ENCODE measurements around the gene CRYBA2.

Gene CRYBA2

DNA sequence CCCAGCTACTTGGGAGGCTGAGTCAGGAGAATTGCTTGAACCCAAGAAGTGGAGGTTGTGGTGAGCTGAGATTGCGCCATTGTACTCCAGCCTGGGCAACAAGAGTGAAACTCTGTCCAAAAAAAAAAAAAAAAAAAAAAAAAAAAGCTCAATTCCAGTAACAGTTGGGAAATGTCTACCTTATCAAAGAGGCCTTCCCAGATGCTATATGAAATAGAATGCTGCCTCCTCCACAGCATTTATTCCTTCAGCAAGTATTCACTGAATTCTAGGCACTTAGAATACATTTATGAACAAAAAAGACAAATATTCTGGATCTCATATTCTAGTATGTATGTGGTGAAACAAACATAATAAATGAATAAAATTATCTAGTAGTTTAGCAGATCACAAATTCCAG lies 46.6 kb downstream of the CRYBA2 start:
- DNase-seq: no peak

DNA sequence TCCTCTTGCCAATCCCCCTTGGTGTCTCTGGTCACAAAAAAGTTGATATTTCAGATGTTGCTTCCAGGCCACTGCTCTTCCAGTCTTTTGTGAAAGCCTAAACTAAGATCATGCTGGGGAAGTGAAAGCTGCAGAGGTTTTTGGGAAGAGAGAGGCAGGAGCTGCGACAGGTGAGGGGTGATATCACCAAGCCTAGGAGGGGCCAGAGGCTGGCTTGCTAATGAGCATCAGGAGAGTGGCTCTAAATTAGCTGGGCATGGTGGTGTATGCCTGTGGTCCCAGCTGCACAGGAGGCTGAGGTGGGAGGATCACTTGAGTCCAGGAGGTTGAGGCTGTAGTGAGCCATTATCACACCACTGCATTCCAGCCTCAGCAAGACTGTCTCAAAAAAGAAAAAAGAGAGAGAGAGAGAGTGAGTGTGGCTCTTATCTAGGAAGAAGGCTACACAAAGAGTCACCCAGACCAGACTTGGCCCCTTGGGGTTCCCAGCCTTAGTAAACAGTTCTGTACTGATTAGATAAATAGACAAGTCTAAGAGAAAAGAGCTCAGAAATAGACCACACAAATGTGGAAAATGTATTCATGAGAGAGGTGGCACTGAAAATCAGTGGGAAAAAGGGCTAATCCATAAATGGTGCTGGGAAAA lies 48.3 kb downstream of the CRYBA2 start:
- no peak for DNase-seq
